Measurements from ENCODE around the gene C2orf76.
A peak's percentile ranks its signal among the peaks of the same experiment; 100 is the strongest.

DNA sequence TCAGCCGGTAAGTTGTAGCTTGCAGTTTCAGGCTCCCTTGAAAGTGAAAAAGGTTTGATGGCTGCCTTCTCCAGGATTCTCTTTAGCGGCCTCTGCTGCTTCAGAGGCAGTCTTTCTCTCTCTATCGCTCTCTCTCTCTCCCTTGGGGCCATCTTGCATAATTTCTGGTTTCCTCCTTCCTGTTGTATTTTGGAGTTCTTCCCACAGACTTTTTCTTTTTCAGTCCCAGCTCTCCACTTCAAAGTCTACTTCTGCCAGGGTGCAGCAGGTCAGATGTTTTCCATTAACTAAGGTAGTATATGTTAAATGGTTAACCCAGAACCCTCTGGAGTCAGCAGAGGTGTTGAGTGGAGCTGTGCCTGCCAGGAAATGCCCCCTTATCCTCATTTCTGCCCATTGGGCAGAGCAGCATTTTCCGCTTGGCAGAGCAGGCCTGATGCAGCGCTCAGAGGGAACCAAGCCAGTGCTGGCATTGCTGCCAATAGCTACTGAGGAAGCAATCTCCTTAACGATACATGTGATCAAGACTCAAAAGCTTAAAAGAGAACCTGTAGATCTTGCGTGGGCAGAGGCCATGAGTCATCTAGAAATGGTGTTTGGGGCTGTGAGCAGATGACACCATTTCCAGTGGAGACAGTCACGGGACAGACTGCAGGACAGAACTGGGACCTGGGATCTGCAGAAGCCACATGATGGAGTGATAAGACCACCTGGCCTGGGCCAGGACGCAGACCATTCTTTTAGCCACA lies 20.9 kb upstream of the C2orf76 start:
- TF ChIP-seq, protein P1, sequence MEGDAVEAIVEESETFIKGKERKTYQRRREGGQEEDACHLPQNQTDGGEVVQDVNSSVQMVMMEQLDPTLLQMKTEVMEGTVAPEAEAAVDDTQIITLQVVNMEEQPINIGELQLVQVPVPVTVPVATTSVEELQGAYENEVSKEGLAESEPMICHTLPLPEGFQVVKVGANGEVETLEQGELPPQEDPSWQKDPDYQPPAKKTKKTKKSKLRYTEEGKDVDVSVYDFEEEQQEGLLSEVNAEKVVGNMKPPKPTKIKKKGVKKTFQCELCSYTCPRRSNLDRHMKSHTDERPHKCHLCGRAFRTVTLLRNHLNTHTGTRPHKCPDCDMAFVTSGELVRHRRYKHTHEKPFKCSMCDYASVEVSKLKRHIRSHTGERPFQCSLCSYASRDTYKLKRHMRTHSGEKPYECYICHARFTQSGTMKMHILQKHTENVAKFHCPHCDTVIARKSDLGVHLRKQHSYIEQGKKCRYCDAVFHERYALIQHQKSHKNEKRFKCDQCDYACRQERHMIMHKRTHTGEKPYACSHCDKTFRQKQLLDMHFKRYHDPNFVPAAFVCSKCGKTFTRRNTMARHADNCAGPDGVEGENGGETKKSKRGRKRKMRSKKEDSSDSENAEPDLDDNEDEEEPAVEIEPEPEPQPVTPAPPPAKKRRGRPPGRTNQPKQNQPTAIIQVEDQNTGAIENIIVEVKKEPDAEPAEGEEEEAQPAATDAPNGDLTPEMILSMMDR (conservative IDR thresholded peaks at IDR 0.05; ENCODE audit: low read length): peak; percentile 41
- no peak for TF ChIP-seq EZH2phosphoT487 (IDR thresholded peaks at IDR 0.05; ENCODE audit: borderline replicate concordance)
